ENCODE measurements around the gene IL10RB.

Gene IL10RB

GRCh38 chr21:33327326-33327725, 61.2 kb downstream of the IL10RB start:
- DNase-seq (ENCODE audit: low read depth in 1 of 2, low spot score in 1 of 2), result no peak

GRCh38 chr21:33327792-33328433, 61.7 kb downstream of the IL10RB start:
- no peak for DNase-seq (ENCODE audit: low read depth in 1 of 2, low spot score in 1 of 2)

DNA sequence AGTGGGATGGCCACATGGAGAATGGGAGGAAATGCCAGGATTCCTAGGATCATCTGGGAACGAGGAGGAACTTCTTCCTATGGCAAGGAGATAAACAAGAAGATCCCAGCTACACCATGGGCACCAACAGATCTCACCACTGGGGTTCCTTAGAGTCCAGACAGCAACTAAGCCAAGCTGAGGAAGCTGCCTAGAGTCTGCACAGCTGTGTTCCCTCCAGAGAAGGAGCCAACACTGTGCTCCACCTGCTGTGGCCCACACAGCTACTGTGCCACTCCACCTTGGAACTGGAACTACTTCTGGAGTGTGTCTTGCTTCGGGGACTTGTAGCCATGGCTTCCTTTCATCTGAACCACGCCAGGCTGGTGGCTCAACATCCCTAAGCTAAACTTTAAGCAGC, 64.6 kb downstream of the IL10RB start:
- no peak for DNase-seq (ENCODE audit: low read depth in 1 of 2, low spot score in 1 of 2)

GRCh38 chr21:33332143-33332542, 66.0 kb downstream of the IL10RB start:
- DNase-seq (ENCODE audit: low read depth in 1 of 2, low spot score in 1 of 2), result no peak

DNA sequence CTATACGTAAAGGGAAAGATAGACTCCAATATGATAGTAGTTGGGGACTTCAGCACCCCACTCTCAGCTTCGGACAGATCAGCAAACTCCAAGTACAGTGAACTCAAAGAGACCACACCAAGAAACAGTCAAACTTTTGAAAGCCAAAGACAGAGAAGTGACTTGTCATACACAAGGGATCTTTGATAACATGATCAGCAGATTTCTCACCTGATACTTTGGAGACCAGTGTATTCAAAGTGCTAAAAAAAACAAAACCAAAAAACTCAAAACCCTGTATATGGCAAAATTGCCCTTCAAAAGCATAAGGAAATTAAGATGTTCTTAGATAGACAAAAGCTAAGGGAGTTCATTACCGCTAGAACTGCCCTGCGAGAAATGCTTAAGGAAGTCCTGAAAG, 68.0 kb downstream of the IL10RB start:
- no peak for DNase-seq (ENCODE audit: low read depth in 1 of 2, low spot score in 1 of 2)

- DNase-seq (ENCODE audit: low read depth in 1 of 2, low spot score in 1 of 2), result no peak
Observed at GRCh38 chr21:33334824-33335223, 68.7 kb downstream of the IL10RB start.

- no peak for DNase-seq (ENCODE audit: low read depth in 1 of 2, low spot score in 1 of 2)
Observed at GRCh38 chr21:33339135-33339534, 73.0 kb downstream of the IL10RB start.

GRCh38 chr21:33339918-33340317, 73.8 kb downstream of the IL10RB start:
- DNase-seq (ENCODE audit: low read depth in 1 of 2, low spot score in 1 of 2), result no peak

- no peak for DNase-seq (ENCODE audit: low read depth in 1 of 2, low spot score in 1 of 2)
Observed at GRCh38 chr21:33345751-33346238, 79.6 kb downstream of the IL10RB start.
